Rectal smooth muscle tissue (tissue), 1 donor: Measurements from ENCODE around the gene RNASEH2A.
A peak's percentile ranks its signal among the peaks of the same experiment; 100 is the strongest.
"Not testable (repeated sequence)": the region's sequence is repeated elsewhere in the genome, so short reads cannot be mapped to it uniquely, and the experiment has no call there.

Experiments used
- H3K27ac ChIP-seq: one replicate; pipeline ENCODE4 v1.7.0; 2013; ENCODE audit warnings: low read depth, low read length, inconsistent platforms
- H3K27me3 ChIP-seq: one replicate; pipeline ENCODE4 v1.7.0; 2013; ENCODE audit warnings: low read length; ENCODE audit not compliant: control insufficient read depth, insufficient read depth
- H3K36me3 ChIP-seq: one replicate; pipeline ENCODE4 v1.7.0; 2013; ENCODE audit warnings: low read length; ENCODE audit not compliant: control insufficient read depth, insufficient read depth
- H3K4me1 ChIP-seq: one replicate; pipeline ENCODE4 v1.7.0; 2013; ENCODE audit warnings: low read length; ENCODE audit not compliant: control insufficient read depth, insufficient read depth
- H3K4me3 ChIP-seq: one replicate; pipeline ENCODE4 v1.7.0; 2013; ENCODE audit warnings: low read length
- H3K9ac ChIP-seq: one replicate; pipeline ENCODE4 v1.7.0; 2013; ENCODE audit warnings: low read length

Gene RNASEH2A

GRCh38 chr19:12800466-12800770 is 6.0 kb upstream of the RNASEH2A start:
- H3K27me3 ChIP-seq = no peaks in the 10 kb centered on the region
- H3K36me3 ChIP-seq = peaks cover 12% of the 10 kb centered on the region
- no peaks in the 10 kb centered on the region for H3K4me1 ChIP-seq
- H3K9ac ChIP-seq = no peak overlapping the region
- H3K4me3 ChIP-seq = peak overlapping the region; percentile 85
- H3K27ac ChIP-seq = no peak overlapping the region

DNA sequence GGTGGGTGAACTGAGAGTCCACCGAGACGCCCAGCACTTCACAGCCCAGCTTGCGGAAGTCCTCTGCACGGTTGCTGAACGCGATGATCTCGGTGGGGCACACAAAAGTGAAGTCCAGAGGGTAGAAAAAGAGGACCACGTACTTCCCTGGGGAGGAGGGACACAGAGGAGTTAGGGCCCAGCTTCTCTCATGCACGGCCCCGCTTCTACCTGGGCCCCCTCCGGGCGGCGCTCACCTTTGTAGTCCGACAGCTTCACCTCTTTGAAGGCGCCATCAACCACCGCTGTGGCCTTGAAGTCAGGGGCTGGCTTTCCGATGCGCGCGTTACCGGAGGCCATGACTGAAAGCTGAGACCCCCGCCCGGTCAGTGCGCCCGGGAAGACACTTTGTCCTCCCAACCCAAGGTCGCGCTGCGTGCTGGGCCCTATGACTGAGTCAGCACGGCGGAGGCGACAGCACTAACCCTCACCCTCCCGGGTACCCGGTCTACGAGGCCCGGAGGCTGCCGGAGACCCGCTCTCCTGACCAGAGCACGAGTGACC is 5.4 kb upstream of the RNASEH2A start:
- Histone ChIP-seq H3K27me3 (no peaks in the 10 kb centered on the region), H3K27ac (peak overlapping the region; percentile 64), H3K4me3 (peak overlapping the region; percentile 85), H3K36me3 (peaks cover 12% of the 10 kb centered on the region), H3K4me1 (no peaks in the 10 kb centered on the region), H3K9ac (peak overlapping the region; percentile 71)

GRCh38 chr19:12801466-12802266 is 4.7 kb upstream of the RNASEH2A start, which contains the start of the genes PRDX2 and THSD8:
Gene PRDX2 (minus strand): TSS chr19:12801800. CDS start chr19:12801261, 539 bp downstream.
Gene THSD8 (plus strand): TSS chr19:12802069. CDS start chr19:12802072, 3 bp downstream.
- peak within 1 kb of the TSS; percentile 71 for H3K9ac ChIP-seq
- H3K4me1 ChIP-seq = peaks cover under 1% of the 10 kb centered on the region
- H3K27me3 ChIP-seq = no peaks in the 10 kb centered on the region
- H3K27ac ChIP-seq = peak within 1 kb of the TSS; percentile 64
- H3K4me3 ChIP-seq = peak within 1 kb of the TSS; percentile 85
- peaks cover 12% of the 10 kb centered on the region for H3K36me3 ChIP-seq

DNA sequence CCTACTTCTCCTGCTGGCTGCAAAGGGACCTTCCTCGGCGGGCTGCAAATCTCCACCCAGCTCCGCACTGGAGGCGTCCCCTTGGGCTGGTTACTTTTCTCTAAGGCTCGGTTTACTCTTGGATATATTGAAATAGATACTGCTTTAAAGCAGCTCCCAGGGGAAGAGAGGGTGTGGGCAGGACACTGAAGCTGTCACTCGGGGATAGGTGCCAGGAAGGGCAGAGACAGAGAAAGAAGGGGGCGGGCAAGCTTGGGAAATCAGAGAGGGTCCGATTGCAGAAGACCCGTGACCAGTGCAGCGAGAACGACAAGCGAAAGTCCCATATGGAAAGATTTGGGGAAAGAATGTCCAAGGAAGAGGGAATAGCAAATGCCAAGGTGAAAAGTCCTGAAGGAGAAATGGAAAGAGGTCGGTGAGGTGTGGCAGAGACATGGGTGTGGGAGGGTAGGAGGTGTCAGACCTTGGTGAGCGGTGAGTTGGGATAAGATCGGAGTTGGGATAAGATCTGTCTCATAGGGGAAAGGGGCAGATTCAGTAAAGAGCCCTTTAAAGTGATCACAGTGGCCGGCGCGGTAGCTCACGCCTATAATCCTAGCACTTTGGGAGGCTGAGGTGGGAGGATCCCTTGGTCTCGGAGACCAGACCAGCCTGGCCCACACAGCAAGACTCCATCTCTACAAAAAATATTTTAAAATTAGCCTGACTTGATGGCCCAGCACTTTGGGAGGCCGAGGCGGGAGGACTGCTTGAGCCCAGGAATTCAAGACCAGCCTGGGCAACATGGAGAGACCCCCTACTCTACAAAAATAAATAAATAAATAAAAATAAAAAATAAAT is 3.9 kb upstream of the RNASEH2A start:
- Histone ChIP-seq H3K27ac (peak overlapping the region; percentile 64), H3K4me1 (peaks cover 6% of the 10 kb centered on the region), H3K9ac (peak overlapping the region; percentile 41), H3K27me3 (no peaks in the 10 kb centered on the region), H3K4me3 (peak overlapping the region; percentile 85), H3K36me3 (peaks cover 12% of the 10 kb centered on the region)

DNA sequence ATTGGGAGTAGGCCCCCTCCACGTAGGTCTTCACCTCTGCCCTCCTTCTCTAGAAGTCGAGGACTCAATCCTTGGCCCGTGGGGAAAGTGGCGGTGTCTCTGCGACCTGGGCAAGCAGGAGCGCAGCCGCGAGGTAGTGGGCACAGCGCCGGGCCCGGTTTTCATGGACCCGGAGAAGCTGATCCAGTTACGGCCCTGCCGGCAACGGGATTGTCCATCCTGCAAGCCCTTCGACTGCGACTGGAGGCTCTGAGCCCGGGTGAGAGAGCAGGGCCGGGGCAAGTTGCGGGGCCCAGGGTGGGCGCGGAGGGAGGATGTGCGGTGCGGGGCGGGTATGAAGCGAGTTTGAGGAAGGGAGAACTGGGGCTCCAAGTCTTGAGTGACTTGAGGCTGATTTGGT is 2.3 kb upstream of the RNASEH2A start:
- Histone ChIP-seq H3K4me3 (no peak overlapping the region), H3K27me3 (no peaks in the 10 kb centered on the region), H3K27ac (no peak overlapping the region), H3K9ac (no peak overlapping the region), H3K4me1 (peaks cover 6% of the 10 kb centered on the region), H3K36me3 (peaks cover 12% of the 10 kb centered on the region)

DNA sequence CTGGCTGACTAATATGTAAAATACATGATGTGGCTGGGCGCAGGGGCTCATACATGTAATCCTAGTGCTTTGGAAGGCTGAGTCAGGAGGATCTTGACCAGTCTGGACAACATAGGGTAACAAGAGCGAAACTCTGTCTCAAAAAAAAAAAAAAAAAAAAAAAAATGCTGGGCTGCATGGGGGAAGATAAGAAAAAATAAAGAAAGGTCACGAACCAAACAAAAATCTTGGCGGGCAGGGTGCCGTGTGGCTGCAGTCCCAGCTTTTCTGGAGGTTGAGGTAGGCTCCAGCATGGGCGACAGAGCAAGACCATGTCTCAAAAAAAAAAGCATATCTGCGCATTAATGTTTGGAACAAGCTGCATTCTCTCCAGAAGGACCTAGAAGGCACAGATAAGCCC is 8.7 kb downstream of the RNASEH2A start:
- no peaks in the 10 kb centered on the region for H3K4me1 ChIP-seq
- peaks cover 2% of the 10 kb centered on the region for H3K36me3 ChIP-seq
- no peak overlapping the region for H3K4me3 ChIP-seq
- H3K27me3 ChIP-seq = no peaks in the 10 kb centered on the region
- no peak overlapping the region for H3K27ac ChIP-seq
- H3K9ac ChIP-seq = no peak overlapping the region

DNA sequence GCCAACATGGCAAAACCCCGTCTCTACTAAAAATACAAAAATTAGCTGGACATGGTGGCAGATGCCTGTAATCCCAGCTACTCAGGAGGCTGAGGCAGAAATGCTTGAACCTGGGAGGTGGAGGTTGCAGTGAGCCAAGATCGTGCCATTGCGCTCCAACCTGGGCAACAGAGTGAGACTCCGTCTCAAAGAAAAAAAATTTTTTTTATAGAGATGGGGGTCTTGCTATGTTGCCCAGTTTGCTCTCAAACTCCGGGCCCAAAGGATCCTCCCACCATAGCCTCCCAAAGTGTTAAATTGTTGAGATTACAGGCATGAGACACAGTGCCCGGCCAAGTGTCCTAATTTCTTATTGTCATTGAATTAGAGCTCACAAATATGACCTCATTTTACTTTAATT is 10.8 kb downstream of the RNASEH2A start:
- H3K27me3 ChIP-seq, H3K4me3 ChIP-seq, H3K4me1 ChIP-seq, H3K36me3 ChIP-seq, H3K27ac ChIP-seq, H3K9ac ChIP-seq: not testable (repeated sequence)

- not testable (repeated sequence) for H3K4me3 ChIP-seq, H3K27ac ChIP-seq, H3K4me1 ChIP-seq, H3K9ac ChIP-seq, H3K36me3 ChIP-seq, H3K27me3 ChIP-seq
These were observed 11.4 kb downstream of the RNASEH2A start for GRCh38 chr19:12817810-12818209.

DNA sequence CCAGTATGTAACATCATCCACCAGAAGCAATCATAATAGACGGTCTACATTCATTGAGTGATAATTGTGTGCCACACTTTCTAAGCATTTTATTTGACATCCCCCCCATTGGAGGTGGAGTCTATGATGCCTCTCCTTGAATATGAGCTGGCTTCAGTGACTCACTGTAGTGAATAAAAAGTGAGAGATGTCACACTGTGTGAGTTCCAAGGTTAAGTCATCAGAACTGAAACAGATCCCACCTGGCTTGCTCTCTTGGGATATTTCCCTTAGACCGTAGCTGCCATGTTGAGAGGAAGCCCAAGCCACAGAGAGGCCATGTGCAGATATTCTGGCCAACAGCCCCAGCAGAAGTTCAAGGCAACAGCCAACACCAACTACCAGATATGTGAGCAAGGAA is 15.4 kb downstream of the RNASEH2A start:
- Histone ChIP-seq H3K4me3 (no peak overlapping the region), H3K36me3 (no peaks in the 10 kb centered on the region), H3K27me3 (peaks cover 11% of the 10 kb centered on the region), H3K4me1 (no peaks in the 10 kb centered on the region), H3K27ac (no peak overlapping the region), H3K9ac (no peak overlapping the region)

DNA sequence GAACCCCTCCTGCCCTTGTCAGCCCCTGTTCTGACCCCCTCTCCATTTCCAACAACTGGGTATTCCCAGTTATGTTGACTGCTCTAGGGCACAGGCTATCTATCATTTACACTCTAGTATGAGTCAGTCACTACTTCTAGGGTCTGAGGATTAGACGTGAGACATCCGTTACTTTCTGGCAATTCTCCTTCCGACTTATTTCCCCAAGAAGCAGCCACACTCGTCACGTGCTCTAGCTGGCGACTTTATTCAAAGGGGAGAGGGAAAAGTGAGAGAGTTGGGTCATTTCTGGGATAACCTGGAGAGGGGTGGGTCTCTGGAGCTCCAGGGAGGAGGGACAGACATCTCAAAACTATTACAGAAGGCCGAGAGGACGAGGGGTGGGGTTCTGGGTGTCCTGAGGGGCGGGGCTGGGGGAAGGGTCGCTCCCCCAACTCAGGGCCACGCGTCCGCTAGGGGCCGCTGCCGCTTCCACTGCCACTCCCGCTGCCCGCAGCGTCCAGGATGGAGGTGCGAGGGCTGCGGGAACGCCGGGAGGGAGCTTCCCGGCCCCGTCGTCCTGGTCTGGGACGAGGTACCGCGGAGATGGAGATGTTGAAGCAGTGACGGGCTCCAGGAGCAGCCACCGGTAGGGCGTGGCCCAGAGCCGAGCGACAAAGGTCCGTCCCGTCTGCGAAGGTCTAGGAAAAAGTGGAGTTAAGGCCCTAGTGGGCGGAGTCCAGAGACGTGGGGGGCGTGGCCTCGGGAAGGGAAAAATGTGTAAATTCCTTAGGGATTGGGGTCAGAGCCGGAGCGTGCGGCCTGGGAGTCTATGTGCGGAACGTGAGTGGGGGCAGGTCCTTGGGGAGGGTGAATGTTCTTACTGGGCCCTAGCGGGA is 19.1 kb downstream of the RNASEH2A start:
- no peak overlapping the region for H3K4me3 ChIP-seq
- H3K9ac ChIP-seq = no peak overlapping the region
- no peak overlapping the region for H3K27ac ChIP-seq
- H3K36me3 ChIP-seq = no peaks in the 10 kb centered on the region
- peaks cover 21% of the 10 kb centered on the region for H3K27me3 ChIP-seq
- H3K4me1 ChIP-seq = no peaks in the 10 kb centered on the region

DNA sequence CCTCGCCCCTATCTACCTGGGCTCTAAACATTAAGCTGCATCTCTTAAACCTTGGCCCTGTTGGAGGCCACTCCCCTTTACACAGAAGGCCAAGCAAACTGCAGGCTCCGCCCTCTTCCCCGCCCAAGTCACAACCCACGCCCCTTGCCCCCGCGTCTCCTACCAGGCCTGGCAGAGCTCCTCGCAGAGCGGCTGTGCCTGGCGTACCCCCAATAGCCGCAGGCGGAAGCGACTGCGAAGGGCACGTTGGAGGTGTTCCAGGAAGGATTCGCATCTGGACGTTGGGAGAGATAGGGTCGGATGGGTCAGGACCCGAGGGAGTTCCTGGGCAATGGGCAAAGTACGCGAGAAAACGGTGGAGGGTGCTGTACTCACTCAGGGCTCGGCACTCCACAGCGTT is 22.1 kb downstream of the RNASEH2A start:
- no peaks in the 10 kb centered on the region for H3K36me3 ChIP-seq
- no peak overlapping the region for H3K9ac ChIP-seq
- peak overlapping the region; percentile 34 for H3K4me3 ChIP-seq
- H3K27me3 ChIP-seq = peaks cover 31% of the 10 kb centered on the region
- no peaks in the 10 kb centered on the region for H3K4me1 ChIP-seq
- no peak overlapping the region for H3K27ac ChIP-seq

GRCh38 chr19:12833418-12833737 is 27.0 kb downstream of the RNASEH2A start:
- H3K4me3 ChIP-seq = no peak overlapping the region

More at GRCh38 chr19:12833418-12833737, 27.0 kb downstream of the RNASEH2A start:
- no peaks in the 10 kb centered on the region for H3K4me1 ChIP-seq
- no peaks in the 10 kb centered on the region for H3K36me3 ChIP-seq
- no peak overlapping the region for H3K27ac ChIP-seq
- H3K9ac ChIP-seq = no peak overlapping the region
- H3K27me3 ChIP-seq = peaks cover 41% of the 10 kb centered on the region
